GM12878 (cell line): ENCODE measurements around the gene SYT1. TPM values are rescaled to one million over a fixed set of nuclear protein-coding genes. Genes with fewer than 3 reads are reported as not detected.

Experiments
- ATAC-seq: fragments of 200-7000 bp; cut with Tn5 transposase; 3 replicates; pipeline ENCODE4 v1.9.1; 2020; ENCODE audit warnings: mild to moderate bottlenecking, moderate library complexity
- BruUV-seq: library from RNA; stranded (reverse); fragments of 400-500 nt; replicated peaks from 2 replicates; lab custom pipeline; 2021; lab: Mats Ljungman, UMichigan
- CTCF ChIA-PET: fragments of 300-600 bp; sonication (Branson Sonifier 250); formaldehyde crosslinking; extraction: SDS; loops from one replicate; lab custom pipeline; 2021; ENCODE audit warnings: inconsistent platforms; lab: Yijun Ruan, JAX
- POLR2A ChIA-PET: fragments of 350-600 bp; formaldehyde crosslinking; extraction: SDS; loops from one replicate; lab custom pipeline; 2021; ENCODE audit warnings: inconsistent platforms; lab: Charles Lee
- RAD21 ChIA-PET: fragments of 300-600 bp; sonication (Branson Sonifier 250); formaldehyde crosslinking; loops from one replicate; lab custom pipeline; 2023; ENCODE audit warnings: antibody characterized with exemption; ENCODE audit not compliant: unreplicated experiment; lab: Charles Lee
- SMC1A ChIA-PET: fragments of 300-600 bp; sonication (Branson Sonifier 250); formaldehyde crosslinking; loops from one replicate; lab custom pipeline; 2023; ENCODE audit not compliant: unreplicated experiment, uncharacterized antibody; lab: Charles Lee
- DNase-seq: peaks from one replicate; pipeline ENCODE4 v3.0.0-alpha.2; 2011; ENCODE audit warnings: low read depth, low spot score
- FAIRE-seq: peaks from 3 replicates; lab custom pipeline; 2011; peaks lifted over from hg19 to GRCh38; lab: Jason Lieb, UNC
- H2AFZ ChIP-seq: 2 replicates; pipeline ENCODE4 v1.6.0; 2011; ENCODE audit warnings: low read depth, low read length, control low read depth; ENCODE audit not compliant: control insufficient read depth
- H3K27ac ChIP-seq: 2 replicates; pipeline ENCODE4 v1.5.1; 2011; ENCODE audit warnings: control low read depth; ENCODE audit not compliant: control insufficient read depth, insufficient read depth
- H3K27me3 ChIP-seq, 2 experiments: replicated peaks in 1 of 2; 2 replicates each; pipeline versions ENCODE4 v1.6.0 to v1.6.1; 2011; ENCODE audit warnings: low read length in 1 of 2; ENCODE audit not compliant: control insufficient read depth in 2 of 2, insufficient read depth in 2 of 2
- H3K36me3 ChIP-seq, 2 experiments: 2 replicates each; pipeline ENCODE4 v1.5.1; 2011; ENCODE audit warnings: low read length in 1 of 2; ENCODE audit not compliant: control insufficient read depth in 2 of 2, insufficient read depth in 2 of 2
- H3K4me1 ChIP-seq: 2 replicates; pipeline ENCODE4 v1.6.1; 2011; ENCODE audit warnings: mild to moderate bottlenecking, low read length, moderate library complexity, mixed read lengths; ENCODE audit not compliant: control insufficient read depth, insufficient read depth
- H3K4me2 ChIP-seq: 2 replicates; pipeline ENCODE4 v1.6.0; 2011; ENCODE audit warnings: control low read depth; ENCODE audit not compliant: control insufficient read depth, insufficient read depth
- H3K4me3 ChIP-seq: fragments of 200-600 bp; sonication (generic); 2 replicates; pipeline ENCODE4 v1.5.1; 2016
- H3K79me2 ChIP-seq: 2 replicates; pipeline ENCODE4 v1.6.0; 2011; ENCODE audit warnings: low read length; ENCODE audit not compliant: control insufficient read depth, insufficient read depth
- H3K9ac ChIP-seq: 2 replicates; pipeline ENCODE4 v1.8.0; 2011; ENCODE audit warnings: low read length, control low read depth, mixed read lengths; ENCODE audit not compliant: control insufficient read depth, insufficient read depth
- H3K9me3 ChIP-seq: replicated peaks from 3 replicates; pipeline ENCODE4 v1.5.1; 2011; ENCODE audit warnings: mild to moderate bottlenecking, low read length; ENCODE audit not compliant: control insufficient read depth, insufficient read depth
- H4K20me1 ChIP-seq: 2 replicates; pipeline ENCODE4 v1.6.0; 2011; ENCODE audit not compliant: control insufficient read depth, insufficient read depth
- DPF2 ChIP-seq: fragments of 450-650 bp; IDR thresholded peaks from 2 replicates; pipeline ENCODE4 v1.6.1; 2017; ENCODE audit warnings: mild to moderate bottlenecking
- E2F8 ChIP-seq: fragments of 450-650 bp; IDR thresholded peaks from 2 replicates; pipeline ENCODE4 v1.6.1; 2018; ENCODE audit warnings: mild to moderate bottlenecking, low read depth, moderate library complexity; ENCODE audit not compliant: partially characterized antibody
- EZH2 ChIP-seq: IDR thresholded peaks from 2 replicates; pipeline ENCODE4 v1.6.1; 2012; ENCODE audit warnings: low read depth, mild to moderate bottlenecking, control low read depth, inconsistent platforms, low read length, borderline replicate concordance; ENCODE audit not compliant: control insufficient read depth
- FOS ChIP-seq: IDR thresholded peaks from 3 replicates; pipeline ENCODE4 v1.6.1; 2011; ENCODE audit warnings: borderline replicate concordance; ENCODE audit not compliant: insufficient read length; ENCODE audit errors: extremely low read depth
- POLR2A ChIP-seq: IDR thresholded peaks from 2 replicates; pipeline ENCODE4 v1.6.1; 2011; ENCODE audit warnings: low read depth, mild to moderate bottlenecking, low read length
- SREBF1 ChIP-seq: IDR thresholded peaks from 2 replicates; pipeline ENCODE4 v1.6.1; 2012; ENCODE audit warnings: mild to moderate bottlenecking, low read length
- SREBF2 ChIP-seq: IDR thresholded peaks from 2 replicates; pipeline ENCODE4 v1.6.1; 2012; ENCODE audit warnings: mild to moderate bottlenecking, low read length
- STAT3 ChIP-seq: IDR thresholded peaks from 2 replicates; pipeline ENCODE4 v1.6.1; 2011; ENCODE audit warnings: low read depth, low read length, improper control_type of control experiment
- WGBS: methylation state at CpG from one replicate; pipeline ENCODE4 v1.1.6; 2016; ENCODE audit warnings: low lambda C conversion rate; ENCODE audit not compliant: insufficient replicate concordance, insufficient coverage; ENCODE audit errors: missing lambda C conversion rate; 5-methylcytosine and 5-hydroxymethylcytosine counted together
- in situ Hi-C: fragments of 300-500 bp; cut with MboI; formaldehyde crosslinking; loops from 9 replicates; pipeline ENCODE4 v1.14.3; 2018; ENCODE audit warnings: mixed read lengths
- intact Hi-C: fragments of 100-400 bp; cut with micrococcal nuclease; formaldehyde crosslinking; loops from one replicate; pipeline ENCODE4 v1.14.2; 2022; ENCODE audit not compliant: unreplicated experiment
- polyA plus RNA-seq, 11 experiments: library from polyadenylated mRNA; depleted of rRNA in 4 of 11; unstranded in 6 of 11; stranded (reverse) in 5 of 11; fragments of >200 nt; fragmentation: Nextera tagmentation in 4 of 11; fragmentation: Illumina TruSeq in 1 of 11; extraction: Ambion mirVana in 4 of 11; extraction: Trizol in 1 of 11; gene quantifications; 1 replicate in 1 of 11; 2 replicates in 10 of 11; pipeline versions ENCODE4 v1.2.1 to v1.2.3, GENCODE V29; 2011 to 2016; ENCODE audit warnings: inconsistent platforms in 2 of 11, missing spikeins in 2 of 11, low read depth in 1 of 11
- total RNA-seq, 4 experiments: library from RNA; depleted of rRNA in 3 of 4; stranded (reverse); fragments of >200 nt in 3 of 4; fragmentation: Illumina TruSeq in 1 of 4; extraction: Trizol in 1 of 4; gene quantifications; 2 replicates each; pipeline versions ENCODE4 v1.2.1 to v1.2.3, GENCODE V29; 2013 to 2021

SYT1 gene
- total and polyA plus RNA-seq, 10 of the 15 experiments (the other 5 are each of a cell fraction or from before 2014, with no cell fraction given): 0.10 to 0.28 TPM; not detected in 8

GRCh38 chr12:79400481-79400880 lies 535.9 kb downstream of the SYT1 start:
- TF ChIP-seq EZH2 (no peak), SREBF2 (no peak), FOS (no peak), SREBF1 (no peak), STAT3 (no peak), DPF2 (no peak), POLR2A (no peak), E2F8 (no peak)
- intact Hi-C loops: no loop called here
- Histone ChIP-seq H3K36me3 (no peaks in the 10 kb centered on the region), H3K79me2 (no peaks in the 10 kb centered on the region), H4K20me1 (no peaks in the 10 kb centered on the region), H2AFZ (no peak overlapping the region), H3K27me3 (no peaks in the 10 kb centered on the region), H3K4me1 (no peaks in the 10 kb centered on the region), H3K27ac (no peak overlapping the region), H3K9me3 (no peaks in the 10 kb centered on the region), H3K4me3 (no peak overlapping the region), H3K9ac (no peak overlapping the region), H3K4me2 (no peak overlapping the region)
- ChIA-PET SMC1A (no interaction called here), POLR2A (no interaction called here), RAD21 (no interaction called here), CTCF (no interaction called here)
- in situ Hi-C loops: loop anchor here (10.0 kb wide), 1 partner anchor 334 kb away; no protein-coding TSS in a partner anchor
- BruUV-seq: no TSS peak
- FAIRE-seq (no peak), ATAC-seq (no peak), DNase-seq (no peak)
- WGBS: 62% methylated on average over 3 of the region's 3 CpGs
